Left kidney (tissue), 2 donors: ENCODE data around the gene HS2ST1. TPM values are rescaled to one million over a fixed set of nuclear protein-coding genes. Genes with fewer than 3 reads are reported as not detected.

Experiments
- DNase-seq: peaks from one replicate; pipeline ENCODE4 v3.0.0-alpha.2; 2013
- polyA plus RNA-seq: library from polyadenylated mRNA; unstranded; fragments of 120-200 nt; gene quantifications from one replicate; pipeline ENCODE4 v1.2.1, GENCODE V29; 2013; ENCODE audit not compliant: insufficient read length

Gene HS2ST1
- polyA plus RNA-seq, 1 donor = 54.4 TPM

DNA sequence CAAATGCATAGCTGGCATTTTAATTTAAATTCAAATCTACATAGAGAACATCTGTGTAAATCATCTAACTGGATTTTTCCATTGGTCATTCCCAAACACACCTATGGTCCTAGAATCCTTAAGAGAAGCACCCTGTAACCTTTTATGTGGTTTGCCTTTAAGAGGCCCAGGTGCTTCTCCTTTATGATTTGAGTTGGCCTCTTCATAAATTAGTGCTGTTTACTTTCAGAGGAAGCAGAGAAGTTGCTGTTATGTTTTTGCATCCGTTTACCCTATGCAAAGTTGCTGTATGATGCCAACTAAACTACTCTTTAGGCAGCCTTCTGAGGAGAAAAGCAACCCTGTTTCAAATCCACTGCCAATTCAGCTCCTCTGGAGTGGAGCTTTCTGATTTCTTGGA, 193.8 kb downstream of the HS2ST1 start:
- no peak for DNase-seq

DNA sequence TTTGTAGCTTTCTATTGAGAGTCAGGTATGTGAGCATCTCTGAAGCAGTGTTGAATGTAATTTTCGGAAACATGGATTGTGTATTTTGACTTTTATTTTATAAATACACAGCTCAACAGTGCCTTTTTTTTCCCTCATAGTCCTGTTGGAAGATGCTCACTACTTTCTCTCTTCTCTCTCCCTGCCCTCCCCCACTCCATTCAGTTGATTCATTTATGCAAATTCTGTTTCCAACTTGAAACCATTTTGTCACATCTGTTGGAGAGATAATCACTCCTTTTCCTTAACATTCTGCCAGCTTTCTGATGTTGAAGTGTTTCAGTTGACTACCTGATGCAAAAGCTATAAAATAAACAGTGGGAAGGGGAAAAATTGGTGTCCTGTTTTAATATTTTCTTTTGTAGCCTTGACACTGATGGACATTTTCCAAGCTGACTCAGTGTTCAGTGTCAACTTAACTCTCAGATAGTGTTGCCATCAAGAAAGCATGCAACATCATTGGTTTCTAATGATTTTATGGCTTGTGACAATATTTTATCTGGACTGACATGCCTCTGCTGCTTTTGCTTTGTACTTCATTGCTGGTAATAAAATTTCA, 194.5 kb downstream of the HS2ST1 start:
- DNase-seq = no peak

DNA sequence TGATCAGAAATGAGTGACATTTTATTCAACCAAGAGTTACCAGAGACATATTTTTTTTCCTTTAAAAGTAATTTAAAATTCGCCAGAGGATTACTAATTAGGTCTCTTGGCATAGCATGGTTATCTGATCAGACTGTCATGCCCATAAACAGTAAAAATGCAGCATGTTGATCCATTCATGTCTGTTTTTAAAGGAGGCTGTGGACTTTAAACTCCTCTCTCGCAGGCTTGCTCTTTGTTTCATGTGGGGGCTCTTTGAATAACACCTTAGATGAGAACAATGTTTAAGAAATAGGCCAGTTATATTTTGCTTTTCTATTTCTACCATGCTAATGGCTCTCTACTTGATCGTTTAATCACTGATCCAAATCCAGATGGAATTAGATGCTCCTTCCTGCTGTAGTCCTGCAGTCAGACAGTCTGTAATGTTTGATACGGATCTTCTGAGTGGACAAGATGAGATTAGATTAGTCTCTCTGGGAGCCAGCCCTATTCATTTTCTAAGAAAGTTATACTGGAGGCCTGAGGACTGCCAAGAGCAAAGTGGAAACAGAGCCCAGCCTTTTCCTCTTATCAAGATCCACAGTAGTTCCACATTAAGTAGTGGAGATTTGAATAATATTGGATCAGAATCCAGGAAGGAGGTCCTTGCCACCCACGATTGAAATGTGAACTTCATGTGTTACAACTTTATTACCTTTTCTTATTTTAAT, 197.4 kb downstream of the HS2ST1 start:
- DNase-seq = no peak

DNA sequence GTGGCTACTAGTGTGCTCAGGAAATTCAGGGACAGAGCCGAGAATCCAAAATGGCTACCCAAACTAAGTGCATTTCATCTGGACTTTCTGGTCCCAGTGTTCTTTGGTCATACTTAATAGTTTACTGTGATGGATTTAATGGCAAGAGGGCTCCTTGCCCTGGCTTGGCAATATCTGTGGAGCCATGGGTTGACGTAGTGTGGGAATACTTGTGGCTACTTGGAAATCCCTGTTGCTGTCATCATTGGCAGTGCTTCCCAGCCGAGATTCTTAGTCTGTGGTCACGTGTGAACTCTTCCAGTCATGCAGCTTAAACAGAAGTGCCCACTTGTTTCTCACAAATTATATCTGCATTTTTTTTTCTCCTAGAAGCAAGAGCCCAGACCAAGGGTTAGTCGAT, 198.9 kb downstream of the HS2ST1 start:
- no peak for DNase-seq

DNA sequence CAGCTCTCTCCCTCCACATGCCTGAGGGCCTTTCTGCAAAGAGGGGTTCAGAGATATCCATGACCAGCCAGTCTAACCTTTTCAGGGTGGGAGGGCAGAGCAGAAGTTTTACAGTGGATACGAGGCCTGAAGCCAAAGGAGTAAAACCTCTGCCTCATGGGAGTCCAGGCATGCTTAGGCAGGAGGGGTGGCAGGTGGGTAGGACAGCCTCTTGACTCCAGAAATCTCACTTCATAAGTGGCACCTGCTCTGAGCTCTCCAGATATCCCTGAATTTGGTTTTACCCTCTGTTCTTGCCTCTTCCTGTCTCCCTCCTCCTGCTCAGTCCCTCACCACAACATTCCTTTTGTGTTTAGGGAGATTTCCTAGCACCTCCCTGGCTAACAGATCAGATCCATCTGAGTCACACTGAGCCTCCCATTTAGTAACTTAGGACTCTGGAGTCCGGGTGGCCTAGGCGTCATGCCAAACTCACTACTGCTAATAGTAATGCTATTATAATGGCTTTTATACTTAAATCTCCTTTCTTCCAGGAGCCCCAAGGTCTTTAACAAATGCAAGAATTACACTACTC, 201.0 kb downstream of the HS2ST1 start:
- DNase-seq = no peak

DNA sequence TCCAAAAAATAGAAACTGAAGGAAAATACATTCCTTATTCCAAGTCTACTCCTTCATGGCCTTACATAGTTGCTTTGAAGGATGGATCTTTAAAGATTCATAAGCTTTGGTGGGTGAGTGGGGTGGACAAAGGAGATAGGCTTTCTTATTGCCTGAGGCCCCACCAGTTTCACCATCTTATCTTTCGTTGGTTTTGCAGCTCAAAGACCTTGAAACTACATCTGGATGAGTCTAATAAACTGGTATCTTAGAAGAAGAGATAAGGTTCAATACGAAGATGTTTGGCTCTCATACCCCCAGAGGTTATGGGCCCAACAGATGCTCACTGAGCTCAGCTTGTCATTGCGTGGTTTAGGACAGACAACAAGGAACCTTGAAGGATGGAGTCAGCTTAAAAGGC, 201.5 kb downstream of the HS2ST1 start:
- DNase-seq = no peak

DNA sequence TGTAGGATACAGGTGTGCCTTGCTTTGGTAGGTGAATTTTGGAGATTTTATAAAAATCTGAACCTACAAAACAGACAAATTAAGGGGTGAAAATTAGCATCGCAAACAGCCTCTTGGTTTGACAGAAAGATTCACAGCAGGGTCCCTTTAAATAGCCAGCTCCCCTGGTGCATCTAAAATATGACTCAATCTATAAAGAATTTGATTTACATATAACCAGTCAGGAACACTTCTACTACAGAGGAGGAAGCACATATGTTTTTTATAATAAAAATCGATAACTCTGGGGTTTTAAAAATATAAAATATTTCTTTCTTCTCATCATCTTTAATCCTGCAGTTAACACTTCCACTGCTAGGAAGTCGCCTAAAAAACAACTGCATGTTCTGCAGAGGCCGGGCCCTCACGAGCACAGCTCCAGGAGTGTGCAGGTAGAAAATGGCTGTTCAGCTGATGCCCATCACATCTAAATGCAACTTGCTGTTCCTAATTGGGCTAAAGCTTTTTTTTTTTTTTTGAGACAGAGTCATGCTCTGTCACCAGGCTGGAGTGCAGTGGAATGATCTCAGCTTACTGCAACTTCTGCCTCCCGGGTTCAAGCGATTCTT, 203.4 kb downstream of the HS2ST1 start:
- DNase-seq = no peak

DNA sequence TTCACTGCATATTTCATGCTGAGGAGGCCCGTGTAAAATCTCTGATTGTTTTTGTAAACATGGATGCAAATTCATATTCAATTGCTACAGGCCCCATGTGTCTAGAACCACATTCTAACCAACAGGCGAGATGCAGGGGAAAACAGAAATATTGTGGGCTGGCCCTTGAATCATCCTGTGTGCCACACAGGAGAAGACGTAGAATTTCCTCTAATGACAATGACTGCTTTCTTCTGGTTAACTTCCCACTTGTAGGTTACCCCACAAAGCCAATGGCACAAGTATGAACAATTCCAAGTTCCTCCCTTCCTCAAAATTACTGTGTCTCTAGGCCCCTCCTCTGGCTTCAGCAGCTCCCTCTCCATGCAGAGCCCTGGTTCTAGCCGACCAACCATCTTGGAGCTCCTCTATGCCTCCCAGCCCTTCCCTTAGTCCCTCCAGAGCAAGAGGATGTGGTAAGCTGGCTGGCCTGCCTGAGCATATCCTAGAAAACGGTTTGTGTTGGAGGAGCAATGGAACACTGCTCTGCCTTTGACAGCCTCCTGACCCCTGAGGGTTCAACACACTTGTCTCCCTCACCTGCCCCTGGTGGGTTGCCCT, 205.2 kb downstream of the HS2ST1 start:
- DNase-seq = no peak

DNA sequence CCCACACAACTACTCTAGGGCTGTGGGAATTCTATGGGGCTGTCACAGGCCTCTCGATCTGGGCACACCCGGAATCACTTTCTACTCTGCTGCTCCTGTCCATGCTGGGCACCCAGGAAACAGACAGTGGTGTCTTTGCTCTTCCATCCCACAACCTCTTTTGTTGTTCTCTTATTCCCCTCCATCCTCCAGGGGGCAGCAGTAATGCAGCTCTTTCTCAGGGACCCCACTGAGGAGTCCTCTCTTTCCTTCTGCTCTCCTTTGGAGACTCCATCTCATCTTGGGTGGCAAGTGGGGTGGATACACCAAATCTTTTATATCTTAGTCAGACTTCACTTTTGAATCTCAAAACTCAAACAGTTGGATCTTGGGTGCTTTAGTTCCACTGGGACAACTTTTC, 206.3 kb downstream of the HS2ST1 start:
- no peak for DNase-seq

DNA sequence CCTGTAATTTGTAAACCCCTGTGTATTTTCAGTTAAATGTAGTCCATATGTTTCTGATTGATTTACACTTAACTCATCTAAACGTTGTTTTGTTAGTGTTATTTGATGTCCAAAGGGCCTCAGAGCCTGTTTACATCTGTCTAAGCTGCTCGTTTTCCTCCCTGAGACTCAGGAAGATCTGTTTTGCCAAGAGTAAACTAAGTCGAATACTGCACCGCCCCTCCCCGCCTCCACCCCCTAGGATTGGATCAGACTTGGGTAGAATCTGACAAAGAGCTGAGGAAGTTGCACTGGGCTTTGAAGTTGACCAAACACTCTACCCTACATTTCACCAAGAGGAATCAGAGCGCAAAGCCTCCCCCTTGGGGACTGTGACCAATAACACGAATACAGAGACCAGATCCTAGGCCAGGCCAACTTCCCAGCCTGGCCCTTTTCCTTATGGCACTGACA, 207.3 kb downstream of the HS2ST1 start:
- peak; percentile 30 for DNase-seq

DNA sequence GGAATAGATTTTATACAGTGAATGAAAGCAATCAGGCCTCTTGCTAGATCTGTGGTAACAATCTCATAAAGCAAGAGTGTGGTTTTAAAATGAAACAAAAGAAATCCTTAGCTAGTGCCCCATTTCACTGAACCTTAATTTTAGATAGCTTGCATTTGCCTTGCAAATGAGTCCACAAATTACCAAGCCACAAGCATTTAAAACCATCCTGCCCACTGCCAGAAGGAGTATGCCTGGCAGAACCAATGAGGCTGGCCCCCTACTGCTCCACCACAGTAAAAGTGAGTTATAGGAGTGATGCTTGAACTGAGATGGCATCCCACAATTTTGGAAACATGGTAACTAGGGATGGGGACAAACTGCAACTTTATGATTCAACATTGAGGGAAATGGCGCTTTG, 207.8 kb downstream of the HS2ST1 start:
- no peak for DNase-seq

DNA sequence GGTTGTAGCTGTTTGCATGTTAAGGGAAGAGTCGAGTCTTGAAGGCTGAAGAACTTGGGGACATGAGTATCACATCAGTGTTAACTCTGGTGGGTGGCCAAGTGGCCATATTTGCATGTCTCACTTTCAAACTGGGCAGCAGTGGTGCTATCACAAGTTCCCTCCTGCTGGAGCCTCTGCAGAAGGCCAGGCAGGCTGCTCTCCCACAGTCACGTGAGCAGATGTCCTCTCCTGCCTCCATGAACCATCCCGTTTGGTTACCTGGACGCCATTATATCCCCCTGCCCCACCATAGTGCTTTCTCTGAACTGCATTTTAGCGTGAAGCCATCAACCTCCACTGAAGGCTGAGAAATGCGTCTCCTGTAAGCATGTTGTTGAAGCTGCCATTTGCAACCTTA, 209.2 kb downstream of the HS2ST1 start:
- DNase-seq = no peak

DNA sequence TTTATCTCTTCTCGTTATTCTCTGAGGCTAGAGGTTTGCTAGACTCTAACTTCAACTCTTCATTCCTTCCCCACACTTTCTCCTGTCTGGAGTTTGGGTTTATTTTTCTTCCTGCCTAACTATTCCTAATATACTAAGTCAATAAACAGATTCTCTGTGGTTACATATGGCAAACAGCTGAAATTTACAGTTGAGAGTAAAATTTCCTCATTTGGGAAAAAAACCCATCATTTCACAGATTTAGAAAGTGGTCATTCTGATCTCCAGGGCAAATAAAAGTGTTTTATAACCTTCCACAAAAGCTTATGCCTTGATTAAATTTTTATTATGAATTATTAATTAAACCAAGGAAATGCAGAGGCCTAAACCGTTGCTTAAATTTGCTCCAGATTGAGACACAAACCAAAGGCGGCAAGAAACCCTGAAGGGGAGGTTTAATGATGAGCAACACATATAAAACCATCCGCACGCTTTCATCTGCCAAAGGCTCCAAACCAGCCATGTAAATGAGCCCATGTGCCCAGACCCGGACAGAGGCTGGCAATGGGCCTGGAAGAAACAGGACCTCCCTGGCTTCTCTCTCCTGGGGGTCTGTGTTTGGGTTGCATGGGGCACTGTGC, 212.6 kb downstream of the HS2ST1 start:
- no peak for DNase-seq

DNA sequence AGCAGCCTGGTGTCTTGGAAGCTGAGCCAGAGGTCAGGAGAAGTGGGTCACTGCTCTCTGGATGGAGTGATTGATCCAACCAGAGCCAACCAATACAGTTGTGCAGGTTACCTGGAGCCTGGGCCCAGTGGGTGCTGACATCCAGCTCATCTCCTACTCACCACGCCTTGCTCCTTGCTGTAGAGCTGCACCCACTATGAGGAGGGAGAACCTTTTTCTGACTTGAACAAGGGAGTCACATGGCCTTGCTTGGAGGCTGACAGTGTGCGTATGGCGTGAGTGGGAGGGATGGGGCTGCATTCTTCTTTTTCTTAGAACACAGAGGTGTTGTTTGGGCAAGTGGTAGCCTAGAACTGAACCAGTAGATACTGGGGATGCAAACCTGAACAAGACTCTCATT, 213.1 kb downstream of the HS2ST1 start:
- no peak for DNase-seq

DNA sequence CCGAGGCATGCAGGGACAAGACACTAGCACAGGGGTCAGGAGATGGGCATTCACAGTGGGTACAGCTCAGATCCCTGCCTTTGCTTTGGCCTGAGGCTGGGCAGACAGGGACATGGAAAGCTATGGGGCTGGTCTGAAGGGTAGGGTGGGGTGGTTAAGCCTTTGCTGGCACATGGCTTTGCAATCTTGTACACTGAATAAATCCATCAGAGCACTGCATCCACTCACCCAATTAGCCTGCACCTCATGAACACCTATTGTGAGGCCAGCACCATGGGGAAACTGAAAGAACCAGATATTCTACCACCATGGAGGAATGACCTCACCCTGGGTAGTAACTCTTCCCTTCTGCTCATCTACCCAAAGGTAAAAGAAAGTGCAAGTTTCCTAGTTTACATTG, 214.6 kb downstream of the HS2ST1 start:
- no peak for DNase-seq

DNA sequence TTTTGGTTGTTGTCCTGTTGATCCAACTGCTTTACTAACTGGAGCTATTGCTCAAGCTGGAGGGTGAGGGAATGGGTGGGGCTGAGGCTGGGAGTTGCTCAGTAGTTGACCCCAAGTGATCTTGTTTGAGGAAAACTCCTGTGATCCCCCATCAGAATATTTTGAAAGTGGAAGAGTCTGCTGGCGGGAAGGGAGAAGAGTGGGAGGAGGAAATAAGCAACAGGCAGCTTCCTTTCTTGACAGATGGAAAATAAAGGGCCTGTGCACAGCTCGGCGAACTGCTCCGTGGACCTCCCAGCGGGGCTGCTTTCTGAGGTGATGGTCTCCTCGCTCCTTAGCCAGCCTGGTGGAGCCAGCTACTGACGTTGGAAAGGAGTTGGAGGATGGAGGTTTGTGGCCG, 215.2 kb downstream of the HS2ST1 start:
- no peak for DNase-seq

DNA sequence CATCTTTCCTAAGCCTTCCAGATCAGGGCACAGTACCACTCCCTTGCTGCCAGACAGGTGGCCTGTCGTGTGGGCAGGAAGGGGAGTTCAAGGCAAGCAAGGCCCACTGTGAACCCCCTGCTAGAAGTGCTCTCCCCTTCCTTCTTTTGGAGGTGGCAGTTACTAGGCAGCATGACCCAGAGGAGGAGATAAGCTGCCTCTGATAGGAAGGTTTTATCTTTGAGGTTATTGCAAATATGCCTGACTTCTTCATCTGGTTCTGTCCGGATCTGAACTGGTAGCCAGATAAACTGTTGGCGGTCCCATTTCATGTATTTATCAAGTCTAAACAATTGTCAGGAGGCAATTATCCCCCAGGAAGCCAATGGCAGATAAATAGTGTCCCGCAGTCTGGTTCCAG, 216.0 kb downstream of the HS2ST1 start:
- DNase-seq = no peak

DNA sequence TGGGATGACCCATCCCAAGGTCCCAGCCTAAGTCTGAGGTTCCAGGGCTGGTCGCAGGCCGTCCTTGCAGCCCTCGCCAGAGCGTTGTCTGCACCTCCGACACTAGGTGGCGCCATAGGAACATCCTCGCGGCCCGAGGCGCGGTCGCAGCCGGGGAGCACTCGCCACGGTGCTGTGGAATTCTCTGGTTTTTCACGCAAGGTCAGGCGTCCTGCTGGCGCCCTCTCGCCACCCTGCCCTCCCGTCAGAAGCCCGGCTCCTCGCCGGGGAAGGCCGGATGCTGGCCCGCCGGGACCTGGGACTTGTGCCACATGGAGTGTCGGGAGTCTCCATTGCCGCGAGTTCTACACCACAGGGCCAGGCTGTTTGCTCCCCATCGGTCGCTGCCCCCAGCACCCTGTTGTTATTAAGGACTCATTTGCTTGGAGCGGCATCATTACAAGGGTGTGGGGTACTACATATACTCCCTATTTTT, 217.4 kb downstream of the HS2ST1 start:
- peak; percentile 86 for DNase-seq

DNA sequence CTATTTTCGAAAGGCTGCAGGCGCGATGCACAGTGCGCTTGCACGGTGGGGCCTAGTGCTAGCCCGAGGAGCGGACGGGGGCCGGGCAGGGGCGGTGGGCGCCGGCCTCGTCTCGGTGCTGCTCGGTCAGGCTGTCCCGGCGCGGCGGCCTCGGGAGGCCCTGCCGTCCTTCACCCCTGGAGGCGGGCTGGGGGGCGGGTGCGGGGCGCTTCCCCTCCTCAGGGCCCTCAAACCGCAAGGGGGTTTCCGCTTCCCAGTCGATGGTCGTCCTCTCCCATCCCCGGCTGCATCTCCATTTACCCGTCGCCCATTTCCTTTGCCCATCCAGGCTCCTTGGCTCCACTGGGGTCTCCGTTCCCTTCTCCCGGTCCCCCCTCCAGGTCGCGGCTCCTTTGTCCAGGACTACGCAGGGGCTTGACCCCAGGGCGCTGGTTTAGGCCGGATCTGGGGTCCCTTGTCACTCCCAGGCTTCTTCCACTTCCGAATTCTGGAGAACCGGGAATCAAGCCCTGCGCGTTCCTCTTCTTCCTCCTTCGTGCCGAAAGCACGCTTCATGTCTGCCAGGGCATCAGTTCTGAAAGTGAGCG, 217.9 kb downstream of the HS2ST1 start:
- no peak for DNase-seq

DNA sequence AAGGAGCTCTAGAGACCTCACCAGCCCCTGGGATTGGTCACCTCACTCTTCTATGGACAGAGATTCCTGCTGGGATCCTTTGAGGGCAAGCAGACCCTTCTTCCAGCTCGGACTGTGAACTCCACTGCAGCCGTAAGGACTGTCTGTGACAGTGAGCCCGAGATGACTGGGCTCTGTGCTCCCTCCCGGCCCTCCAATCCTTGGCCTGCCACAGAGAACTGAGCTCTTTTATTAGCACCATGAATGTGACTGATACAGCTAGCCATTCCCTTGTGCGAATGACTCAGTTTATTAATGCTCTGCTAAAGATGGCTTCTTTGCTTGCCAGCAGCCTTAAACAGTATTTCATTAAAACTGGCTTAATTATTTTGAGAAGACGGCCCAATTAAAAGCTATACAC, 219.6 kb downstream of the HS2ST1 start:
- no peak for DNase-seq

DNA sequence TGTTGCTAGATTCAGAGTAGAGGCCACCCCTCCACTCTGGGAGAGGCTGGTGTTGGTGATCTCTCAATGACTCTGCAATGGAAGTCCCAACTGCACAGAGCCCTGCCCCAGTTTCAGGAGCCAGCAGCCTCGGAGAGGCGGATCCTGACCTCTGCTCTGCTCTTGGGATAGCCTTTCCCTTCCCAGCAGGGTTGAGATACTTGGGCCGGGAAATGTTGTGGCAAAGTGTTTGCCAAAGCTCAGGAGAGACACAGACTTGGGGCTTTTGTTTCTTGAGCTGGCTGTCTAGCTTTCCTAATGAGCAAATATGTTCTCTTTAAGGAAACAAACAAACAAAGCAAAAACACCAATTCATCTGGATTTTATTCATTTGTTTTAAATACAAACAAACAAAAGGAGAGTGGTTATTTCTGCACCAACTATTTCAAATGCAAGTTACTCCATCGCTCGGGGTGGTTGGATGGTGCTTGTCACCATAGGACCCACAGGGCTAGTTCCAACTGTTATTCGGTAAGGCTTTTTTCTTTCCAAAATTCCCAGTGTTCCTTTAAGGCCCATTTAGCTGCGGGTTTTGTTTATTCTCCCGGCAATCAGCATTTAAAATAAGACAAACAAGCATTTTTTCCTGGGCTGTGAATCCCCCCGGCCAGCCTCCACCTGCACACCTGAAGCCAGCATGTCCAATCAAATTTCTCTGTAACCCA, 220.3 kb downstream of the HS2ST1 start:
- DNase-seq = no peak
